Lower lobe of right lung (tissue), 2 donors: ENCODE data around the gene GRIK4. TPM values are rescaled to one million over a fixed set of nuclear protein-coding genes. Genes with fewer than 3 reads are reported as not detected.

Source experiments
- ATAC-seq, 2 donors: fragments of 200-7000 bp; cut with Tn5 transposase; one replicate each; pipeline ENCODE4 v1.9.1; 2020 to 2022; ENCODE audit warnings: mild to moderate bottlenecking in 2 of 2, moderate library complexity in 2 of 2
- DNase-seq: peaks from one replicate; pipeline ENCODE4 v3.0.0-alpha.2; 2020
- H3K27ac ChIP-seq: fragments of 200-600 bp; one replicate; pipeline ENCODE4 v1.8.0; 2022
- H3K27me3 ChIP-seq: fragments of 200-600 bp; one replicate; pipeline ENCODE4 v1.8.0; 2022; ENCODE audit warnings: low read depth
- H3K36me3 ChIP-seq: fragments of 200-600 bp; one replicate; pipeline ENCODE4 v1.8.0; 2022; ENCODE audit warnings: mild to moderate bottlenecking
- H3K4me1 ChIP-seq: fragments of 200-600 bp; one replicate; pipeline ENCODE4 v1.8.0; 2022
- H3K4me3 ChIP-seq: fragments of 200-600 bp; one replicate; pipeline ENCODE4 v1.8.0; 2022; ENCODE audit warnings: mild to moderate bottlenecking
- H3K9me3 ChIP-seq: fragments of 200-600 bp; one replicate; pipeline ENCODE4 v1.8.0; 2022
- CTCF ChIP-seq: fragments of 200-600 bp; IDR thresholded peaks from one replicate; pipeline ENCODE4 v1.8.0; 2022; ENCODE audit warnings: antibody characterized with exemption, mild to moderate bottlenecking
- intact Hi-C: fragments of 100-400 bp; cut with DNase I; formaldehyde crosslinking; loops from one replicate; pipeline ENCODE4 v1.11.0; 2022
- total RNA-seq: library from RNA; stranded (reverse); fragmentation: NEBNext Ultra II Directional; extraction: Animal tissue kit (Norgen Biotek cat#: 25700); gene quantifications from one replicate; pipeline ENCODE4 v1.2.1, GENCODE V29; 2021
- donor health status: DM: no; HTN: yes; CAD: no; lungs with severe emphysema.

The GRIK4 gene
- total RNA-seq, 1 donor from 2014 or later: 2.2 TPM

GRCh38 chr11:120974466-120974865 lies 462.9 kb downstream of the GRIK4 start:
- DNase-seq: no peak
- H3K36me3 ChIP-seq: no peaks in the 10 kb centered on the region
- H3K4me1 ChIP-seq: no peaks in the 10 kb centered on the region
- H3K27ac ChIP-seq: no peak overlapping the region
- no peaks in the 10 kb centered on the region for H3K9me3 ChIP-seq
- intact Hi-C loops: no loop called here
- H3K4me3 ChIP-seq: no peak overlapping the region
- no peak for TF ChIP-seq CTCF
- H3K27me3 ChIP-seq: peaks cover 4% of the 10 kb centered on the region
- ATAC-seq: no peak

GRCh38 chr11:120974965-120975364 lies 463.4 kb downstream of the GRIK4 start:
- H3K4me3 ChIP-seq: no peak overlapping the region
- DNase-seq (no peak), ATAC-seq (no peak)
- no peaks in the 10 kb centered on the region for H3K4me1 ChIP-seq
- no peak overlapping the region for H3K27ac ChIP-seq
- H3K9me3 ChIP-seq: no peaks in the 10 kb centered on the region
- H3K36me3 ChIP-seq: no peaks in the 10 kb centered on the region
- H3K27me3 ChIP-seq: peaks cover 4% of the 10 kb centered on the region
- intact Hi-C loops: no loop called here
- no peak for TF ChIP-seq CTCF

GRCh38 chr11:120977266-120978137 lies 466.0 kb downstream of the GRIK4 start:
- DNase-seq: no peak
- Histone ChIP-seq H3K36me3 (no peaks in the 10 kb centered on the region), H3K27ac (no peak overlapping the region), H3K27me3 (no peaks in the 10 kb centered on the region), H3K4me1 (no peaks in the 10 kb centered on the region), H3K4me3 (no peak overlapping the region), H3K9me3 (no peaks in the 10 kb centered on the region)
- no peak for ATAC-seq
- no peak for TF ChIP-seq CTCF
- intact Hi-C loops: no loop called here

GRCh38 chr11:120978701-120979100 lies 467.2 kb downstream of the GRIK4 start:
- H3K27me3 ChIP-seq: no peaks in the 10 kb centered on the region
- no peak for DNase-seq
- no peak for ATAC-seq
- no peak overlapping the region for H3K4me3 ChIP-seq
- intact Hi-C loops: no loop called here
- H3K9me3 ChIP-seq: no peaks in the 10 kb centered on the region
- no peak for TF ChIP-seq CTCF
- H3K4me1 ChIP-seq: no peaks in the 10 kb centered on the region
- no peaks in the 10 kb centered on the region for H3K36me3 ChIP-seq
- H3K27ac ChIP-seq: no peak overlapping the region

- H3K4me1 ChIP-seq: peaks cover 9% of the 10 kb centered on the region
- peak; percentile 38 for TF ChIP-seq CTCF
- H3K36me3 ChIP-seq: no peaks in the 10 kb centered on the region
- DNase-seq: peak; percentile 66
- H3K27ac ChIP-seq: peak overlapping the region; percentile 28
- intact Hi-C loops: no loop called here
- H3K9me3 ChIP-seq: no peaks in the 10 kb centered on the region
- peaks cover 8% of the 10 kb centered on the region for H3K27me3 ChIP-seq
- ATAC-seq: peak; percentile 92 to 95
- H3K4me3 ChIP-seq: peak overlapping the region; percentile 49
These were observed 474.4 kb downstream of the GRIK4 start for GRCh38 chr11:120985718-120986569.
